ENCODE data around the gene PRR7.

PRR7 gene

GRCh38 chr5:177497292-177498012 lies 50.8 kb downstream of the PRR7 start, which contains the start of gene PDLIM7:
Gene PDLIM7 (minus strand): TSS chr5:177497604. CDS start chr5:177496512, 1,092 bp downstream.
- DNase-seq: peak in 49 of 51 donors; percentile 22 to 91 (median 79)

GRCh38 chr5:177498013-177498787 lies 51.6 kb downstream of the PRR7 start:
- no peak for DNase-seq

- DNase-seq: no peak
These were observed 53.2 kb downstream of the PRR7 start for GRCh38 chr5:177499842-177500241.

GRCh38 chr5:177500685-177501522 lies 54.3 kb downstream of the PRR7 start:
- DNase-seq: peak in 50 of 51 donors; percentile 22 to 92 (median 76)

- DNase-seq: no peak
These were observed 55.5 kb downstream of the PRR7 start for GRCh38 chr5:177501874-177502678.

GRCh38 chr5:177502886-177503285 lies 56.3 kb downstream of the PRR7 start:
- no peak for DNase-seq

- no peak for DNase-seq
These were observed 56.9 kb downstream of the PRR7 start for GRCh38 chr5:177503351-177504085.

GRCh38 chr5:177504086-177505056 lies 57.8 kb downstream of the PRR7 start:
- DNase-seq: no peak

- DNase-seq: no peak
These were observed 58.5 kb downstream of the PRR7 start for GRCh38 chr5:177505075-177505474.

All from hypothalamus (tissue), 51 donors.